ENCODE results near the gene OVCA2.

DNA sequence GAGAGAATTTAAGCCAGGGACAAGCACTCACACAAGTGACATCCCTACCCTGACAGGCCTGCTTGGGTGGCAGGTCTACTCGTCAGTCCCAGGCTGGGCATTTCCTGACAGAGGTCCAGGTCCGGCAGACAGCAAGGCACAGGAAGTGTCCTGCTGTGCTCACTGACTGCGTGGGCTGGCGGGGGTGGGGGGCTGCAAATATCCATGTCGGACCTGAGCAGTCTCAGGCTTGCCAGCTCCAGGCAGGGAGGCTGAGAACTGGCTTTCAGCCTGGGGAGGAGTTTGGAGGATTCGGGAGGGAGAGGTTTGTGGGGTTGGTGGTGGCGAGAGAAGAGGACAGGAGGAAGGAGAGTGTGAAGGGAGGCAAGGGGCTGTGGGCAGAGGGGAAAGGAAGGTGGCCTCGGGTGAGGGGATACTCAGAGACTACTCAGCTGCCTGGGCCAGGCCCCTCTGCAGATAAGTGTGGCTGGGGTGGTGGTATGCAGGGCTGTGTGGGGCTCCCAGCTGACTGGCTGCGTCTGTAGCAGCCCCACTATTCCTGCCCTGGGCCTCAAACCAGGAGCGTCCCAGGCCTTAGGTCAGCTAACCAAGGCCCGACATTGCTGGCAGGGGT lies 20.9 kb downstream of the OVCA2 start:
- TF ChIP-seq GATA3 (IDR thresholded peaks at IDR 0.05; ENCODE audit: low read depth, low read length), result no peak
- no peak for TF ChIP-seq GATA2 (IDR thresholded peaks at IDR 0.05; ENCODE audit: low read depth, low read length)

Data from SH-SY5Y (cell line).